ENCODE results near the gene ZNF318. TPM values are rescaled to one million over a fixed set of nuclear protein-coding genes. Genes with fewer than 3 reads are reported as not detected.

ZNF318 gene
- polyA plus RNA-seq, 1 donor from 2014 or later, result 11.7 TPM

GRCh38 chr6:43307451-43308100, 61.9 kb downstream of the ZNF318 start:
- no peaks in the 10 kb centered on the region for H3K9me2 ChIP-seq (ENCODE audit: insufficient read depth, low read length)
- no peak overlapping the region for H3K27ac ChIP-seq (ENCODE audit: low read length)
- no peaks in the 10 kb centered on the region for H3F3A ChIP-seq (ENCODE audit: insufficient read depth, low read length, poor library complexity, severe bottlenecking)
- no peak overlapping the region for H2AFZ ChIP-seq (ENCODE audit: low read depth, low read length)
- H3K36me3 ChIP-seq (ENCODE audit: insufficient read depth, low read length), result no peaks in the 10 kb centered on the region
- H3K27me3 ChIP-seq (ENCODE audit: insufficient read depth, low read depth, low read length), result peaks cover 12% of the 10 kb centered on the region
- H3K79me2 ChIP-seq (replicated peaks; ENCODE audit: insufficient read depth, low read length), result no peaks in the 10 kb centered on the region
- TF ChIP-seq EP300 (conservative IDR thresholded peaks at IDR 0.05; ENCODE audit: poor library complexity, severe bottlenecking) (no peak), CTCF (IDR thresholded peaks at IDR 0.05; ENCODE audit: poor library complexity, severe bottlenecking) (no peak), SMC3 (conservative IDR thresholded peaks at IDR 0.05; ENCODE audit: poor library complexity) (no peak), POLR2AphosphoS5 (IDR thresholded peaks at IDR 0.05) (no peak), REST (IDR thresholded peaks at IDR 0.05; ENCODE audit: borderline replicate concordance) (no peak), MXI1 (conservative IDR thresholded peaks at IDR 0.05; ENCODE audit: poor library complexity, severe bottlenecking) (no peak)
- H3K4me3 ChIP-seq (ENCODE audit: low read length), result no peak overlapping the region
- no peaks in the 10 kb centered on the region for H3K9me3 ChIP-seq (ENCODE audit: low read length)
- H4K20me1 ChIP-seq (ENCODE audit: insufficient read depth), result no peaks in the 10 kb centered on the region
- no peak overlapping the region for H3K4me2 ChIP-seq (ENCODE audit: low read length)
- no peak overlapping the region for H3K9ac ChIP-seq (ENCODE audit: low read length)

- Histone ChIP-seq H3F3A (ENCODE audit: insufficient read depth, low read length, poor library complexity, severe bottlenecking) (no peaks in the 10 kb centered on the region), H3K27ac (ENCODE audit: low read length) (no peak overlapping the region), H3K9me3 (ENCODE audit: low read length) (no peaks in the 10 kb centered on the region), H3K27me3 (ENCODE audit: insufficient read depth, low read depth, low read length) (peaks cover 12% of the 10 kb centered on the region), H4K20me1 (ENCODE audit: insufficient read depth) (no peaks in the 10 kb centered on the region), H3K36me3 (ENCODE audit: insufficient read depth, low read length) (no peaks in the 10 kb centered on the region), H2AFZ (ENCODE audit: low read depth, low read length) (no peak overlapping the region), H3K79me2 (replicated peaks; ENCODE audit: insufficient read depth, low read length) (no peaks in the 10 kb centered on the region), H3K4me3 (ENCODE audit: low read length) (no peak overlapping the region), H3K4me2 (ENCODE audit: low read length) (no peak overlapping the region), H3K9me2 (ENCODE audit: insufficient read depth, low read length) (no peaks in the 10 kb centered on the region), H3K9ac (ENCODE audit: low read length) (no peak overlapping the region)
- TF ChIP-seq EP300 (conservative IDR thresholded peaks at IDR 0.05; ENCODE audit: poor library complexity, severe bottlenecking) (no peak), TAF1 (IDR thresholded peaks at IDR 0.05; ENCODE audit: low read depth) (no peak), SMC3 (conservative IDR thresholded peaks at IDR 0.05; ENCODE audit: poor library complexity) (no peak), EZH2 (IDR thresholded peaks at IDR 0.05; ENCODE audit: borderline replicate concordance, insufficient read depth, low read length, poor library complexity, severe bottlenecking) (no peak), MXI1 (conservative IDR thresholded peaks at IDR 0.05; ENCODE audit: poor library complexity, severe bottlenecking) (no peak), POLR2AphosphoS5 (IDR thresholded peaks at IDR 0.05) (no peak), CTCF (IDR thresholded peaks at IDR 0.05; ENCODE audit: poor library complexity, severe bottlenecking) (no peak), RAD21 (conservative IDR thresholded peaks at IDR 0.05) (no peak), REST (IDR thresholded peaks at IDR 0.05; ENCODE audit: borderline replicate concordance) (no peak)
These were observed 63.4 kb downstream of the ZNF318 start for GRCh38 chr6:43306086-43306485.

All from neural cell (in vitro differentiated cells).